Coronary artery (tissue), 2 donors: Measurements from ENCODE around the gene CNTD1.
A peak's percentile ranks its signal among the peaks of the same experiment; 100 is the strongest.
"Not testable (repeated sequence)": the region's sequence is repeated elsewhere in the genome, so short reads cannot be mapped to it uniquely, and the experiment has no call there.

Experiments
- DNase-seq: peaks from one replicate; pipeline ENCODE4 v3.0.0-alpha.2; 2017; ENCODE audit warnings: low spot score
- H3K27ac ChIP-seq, 2 donors: fragments of 200-600 bp; sonication (generic); one replicate each; pipeline ENCODE4 v1.5.1; 2016 to 2019
- H3K4me3 ChIP-seq: fragments of 200-600 bp; sonication (generic); 2 replicates; pipeline ENCODE4 v1.5.1; 2016; ENCODE audit warnings: mild to moderate bottlenecking, moderate library complexity
- TF ChIP-seq, protein P1 (sequence below): fragments of 200-600 bp; sonication (generic); IDR thresholded peaks from one replicate; pipeline ENCODE4 v1.5.1; 2019; ENCODE audit warnings: antibody characterized with exemption

The CNTD1 gene

DNA sequence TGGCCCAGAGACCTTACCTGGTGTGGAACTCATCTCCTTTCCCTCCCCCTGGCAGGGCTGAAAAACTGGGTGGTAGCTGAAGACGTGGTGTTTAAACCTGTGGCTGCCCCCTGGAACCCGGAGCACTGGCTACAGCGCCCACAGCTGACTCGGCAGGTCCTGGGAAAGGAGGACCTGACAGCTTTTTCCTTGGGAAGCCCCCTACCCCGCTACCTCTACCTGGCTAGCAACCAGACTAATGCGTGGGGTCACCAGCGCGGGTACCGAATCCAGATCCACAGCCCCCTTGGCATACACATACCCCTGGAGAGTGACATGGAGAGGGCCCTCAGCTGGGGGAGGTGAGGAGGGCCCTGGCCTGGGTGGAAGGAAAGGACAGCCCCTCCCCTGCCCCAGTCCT is 50.4 kb downstream of the CNTD1 start:
- DNase-seq = peak; percentile 64
- no peak overlapping the region for H3K4me3 ChIP-seq
- H3K27ac ChIP-seq = no peak overlapping the region
- TF ChIP-seq, protein P1, sequence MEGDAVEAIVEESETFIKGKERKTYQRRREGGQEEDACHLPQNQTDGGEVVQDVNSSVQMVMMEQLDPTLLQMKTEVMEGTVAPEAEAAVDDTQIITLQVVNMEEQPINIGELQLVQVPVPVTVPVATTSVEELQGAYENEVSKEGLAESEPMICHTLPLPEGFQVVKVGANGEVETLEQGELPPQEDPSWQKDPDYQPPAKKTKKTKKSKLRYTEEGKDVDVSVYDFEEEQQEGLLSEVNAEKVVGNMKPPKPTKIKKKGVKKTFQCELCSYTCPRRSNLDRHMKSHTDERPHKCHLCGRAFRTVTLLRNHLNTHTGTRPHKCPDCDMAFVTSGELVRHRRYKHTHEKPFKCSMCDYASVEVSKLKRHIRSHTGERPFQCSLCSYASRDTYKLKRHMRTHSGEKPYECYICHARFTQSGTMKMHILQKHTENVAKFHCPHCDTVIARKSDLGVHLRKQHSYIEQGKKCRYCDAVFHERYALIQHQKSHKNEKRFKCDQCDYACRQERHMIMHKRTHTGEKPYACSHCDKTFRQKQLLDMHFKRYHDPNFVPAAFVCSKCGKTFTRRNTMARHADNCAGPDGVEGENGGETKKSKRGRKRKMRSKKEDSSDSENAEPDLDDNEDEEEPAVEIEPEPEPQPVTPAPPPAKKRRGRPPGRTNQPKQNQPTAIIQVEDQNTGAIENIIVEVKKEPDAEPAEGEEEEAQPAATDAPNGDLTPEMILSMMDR = no peak

DNA sequence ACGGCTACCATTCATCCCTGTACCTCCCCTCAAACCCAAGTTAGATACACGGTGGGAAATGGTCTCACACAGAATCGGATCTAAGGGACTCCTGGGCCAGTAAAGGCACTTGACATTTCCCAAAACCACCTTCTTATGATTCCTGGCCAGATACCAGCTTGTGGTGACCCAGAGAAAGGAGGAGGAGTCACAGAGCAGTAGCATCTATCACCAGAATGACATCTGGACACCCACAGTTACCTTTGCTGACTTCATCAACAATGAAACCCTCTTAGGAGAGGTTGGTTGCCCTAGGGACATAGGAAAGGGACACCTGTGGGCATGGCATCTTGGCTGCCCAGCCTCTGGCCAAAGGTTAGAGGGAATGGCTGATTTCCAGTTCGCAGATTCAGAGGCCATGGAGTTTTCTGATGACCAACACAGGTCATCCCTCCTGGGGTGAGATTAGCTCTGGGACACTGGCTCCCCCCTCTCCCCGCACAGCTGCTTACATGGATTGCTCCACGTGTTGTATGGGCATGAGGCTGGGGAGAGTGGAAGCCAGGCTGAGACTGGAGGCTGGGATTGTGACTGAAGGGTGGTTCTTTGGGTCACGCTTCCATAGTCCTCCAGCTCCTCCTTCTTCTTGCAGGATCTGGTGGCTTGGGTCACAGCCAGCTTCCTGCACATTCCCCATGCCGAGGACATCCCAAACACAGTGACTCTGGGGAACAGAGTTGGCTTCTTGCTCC is 51.0 kb downstream of the CNTD1 start:
- TF ChIP-seq, protein P1 = no peak
- Histone ChIP-seq H3K27ac (peak overlapping the region in 1 of 2 donors; percentile 38), H3K4me3 (peak overlapping the region; percentile 28)
- peak; percentile 74 for DNase-seq

DNA sequence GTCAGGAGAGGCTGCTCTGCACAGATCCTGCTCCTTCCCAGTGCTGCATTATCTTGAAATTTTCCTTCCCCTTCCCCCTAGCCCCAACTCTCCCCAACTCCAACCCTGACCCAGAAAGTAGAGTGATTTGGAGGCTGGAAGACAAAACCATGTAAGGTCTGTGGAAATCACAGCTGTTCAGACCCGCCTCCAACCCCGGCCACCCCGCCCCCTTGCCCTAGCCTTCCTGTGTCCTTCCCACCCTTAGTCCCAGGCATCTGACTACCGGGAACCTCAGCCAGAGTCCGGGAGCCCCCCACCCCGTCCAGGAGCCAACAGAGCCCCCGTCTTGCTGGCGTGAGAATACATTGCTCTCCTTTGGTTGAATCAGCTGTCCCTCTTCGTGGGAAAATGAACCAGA is 52.3 kb downstream of the CNTD1 start, which contains the start of gene AOC3:
AOC3 (plus strand) TSS at position 246 of the 400 bp plus-strand sequence; CDS start at position 391, 145 bp downstream.
- peak; percentile 87 for DNase-seq
- TF ChIP-seq, protein P1 = no peak
- Histone ChIP-seq H3K4me3 (peak within 1 kb of the TSS; percentile 72), H3K27ac (peak within 1 kb of the TSS; percentile 92 to 96)

DNA sequence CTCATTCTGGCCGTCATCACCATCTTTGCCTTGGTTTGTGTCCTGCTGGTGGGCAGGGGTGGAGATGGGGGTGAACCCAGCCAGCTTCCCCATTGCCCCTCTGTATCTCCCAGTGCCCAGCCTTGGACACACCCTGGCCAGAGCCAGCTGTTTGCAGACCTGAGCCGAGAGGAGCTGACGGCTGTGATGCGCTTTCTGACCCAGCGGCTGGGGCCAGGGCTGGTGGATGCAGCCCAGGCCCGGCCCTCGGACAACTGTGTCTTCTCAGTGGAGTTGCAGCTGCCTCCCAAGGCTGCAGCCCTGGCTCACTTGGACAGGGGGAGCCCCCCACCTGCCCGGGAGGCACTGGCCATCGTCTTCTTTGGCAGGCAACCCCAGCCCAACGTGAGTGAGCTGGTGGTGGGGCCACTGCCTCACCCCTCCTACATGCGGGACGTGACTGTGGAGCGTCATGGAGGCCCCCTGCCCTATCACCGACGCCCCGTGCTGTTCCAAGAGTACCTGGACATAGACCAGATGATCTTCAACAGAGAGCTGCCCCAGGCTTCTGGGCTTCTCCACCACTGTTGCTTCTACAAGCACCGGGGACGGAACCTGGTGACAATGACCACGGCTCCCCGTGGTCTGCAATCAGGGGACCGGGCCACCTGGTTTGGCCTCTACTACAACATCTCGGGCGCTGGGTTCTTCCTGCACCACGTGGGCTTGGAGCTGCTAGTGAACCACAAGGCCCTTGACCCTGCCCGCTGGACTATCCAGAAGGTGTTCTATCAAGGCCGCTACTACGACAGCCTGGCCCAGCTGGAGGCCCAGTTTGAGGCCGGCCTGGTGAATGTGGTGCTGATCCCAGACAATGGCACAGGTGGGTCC is 52.9 kb downstream of the CNTD1 start:
- peak overlapping the region; percentile 72 for H3K4me3 ChIP-seq
- DNase-seq = not testable (repeated sequence)
- peak overlapping the region; percentile 92 to 96 for H3K27ac ChIP-seq

DNA sequence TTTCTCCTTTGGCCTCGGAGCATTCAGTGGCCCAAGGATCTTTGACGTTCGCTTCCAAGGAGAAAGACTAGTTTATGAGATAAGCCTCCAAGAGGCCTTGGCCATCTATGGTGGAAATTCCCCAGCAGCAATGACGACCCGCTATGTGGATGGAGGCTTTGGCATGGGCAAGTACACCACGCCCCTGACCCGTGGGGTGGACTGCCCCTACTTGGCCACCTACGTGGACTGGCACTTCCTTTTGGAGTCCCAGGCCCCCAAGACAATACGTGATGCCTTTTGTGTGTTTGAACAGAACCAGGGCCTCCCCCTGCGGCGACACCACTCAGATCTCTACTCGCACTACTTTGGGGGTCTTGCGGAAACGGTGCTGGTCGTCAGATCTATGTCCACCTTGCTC is 53.7 kb downstream of the CNTD1 start:
- Histone ChIP-seq H3K4me3 (peak overlapping the region; percentile 72), H3K27ac (peak overlapping the region; percentile 92 to 96)
- TF ChIP-seq, protein P1 = no peak
- DNase-seq = peak; percentile 85

DNA sequence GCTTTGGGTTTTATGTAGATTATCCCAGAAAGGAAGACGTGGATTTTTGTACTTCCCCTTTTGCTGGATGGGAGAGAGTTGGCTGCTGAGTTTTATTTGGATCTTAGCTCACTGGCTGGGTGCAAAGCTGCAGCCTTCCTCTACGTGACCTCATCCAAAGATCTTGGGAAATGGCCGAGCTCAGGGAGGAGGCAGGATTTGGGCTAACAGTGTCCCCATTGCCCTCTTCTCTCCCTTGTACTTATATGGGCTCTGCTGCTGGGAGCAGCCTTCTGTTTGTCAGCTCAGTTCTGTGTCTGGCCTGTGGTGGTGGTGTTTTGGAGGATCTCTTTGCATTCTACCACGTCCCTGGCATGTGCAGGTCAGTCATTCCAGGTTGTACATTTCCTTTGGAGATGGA is 54.3 kb downstream of the CNTD1 start:
- TF ChIP-seq, protein P1 = no peak
- peak; percentile 87 for DNase-seq
- H3K4me3 ChIP-seq = peak overlapping the region; percentile 72
- H3K27ac ChIP-seq = peak overlapping the region; percentile 92 to 96

DNA sequence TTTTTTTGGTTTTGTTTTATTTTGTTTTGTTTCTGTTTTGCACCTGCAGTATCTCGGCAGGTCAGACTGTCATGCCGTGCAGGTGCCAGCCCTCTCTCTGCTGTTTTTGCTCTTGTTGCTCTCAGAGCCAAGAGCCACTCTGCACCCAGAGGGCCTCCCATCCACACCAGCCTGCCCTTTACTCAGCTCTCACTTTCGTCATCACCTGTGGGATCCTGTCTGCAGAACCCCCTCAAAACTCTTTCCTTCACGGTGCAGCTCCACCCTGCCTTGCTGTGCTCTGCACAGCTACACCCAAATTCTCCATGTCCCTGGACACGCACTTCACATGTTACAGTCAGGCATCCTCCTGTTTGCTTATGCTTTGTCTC is 54.9 kb downstream of the CNTD1 start:
- TF ChIP-seq, protein P1 = no peak
- H3K4me3 ChIP-seq = peak overlapping the region; percentile 72
- no peak for DNase-seq
- peak overlapping the region; percentile 92 to 96 for H3K27ac ChIP-seq
